Measurements from ENCODE around the gene TLE7. TPM values are rescaled to one million over a fixed set of nuclear protein-coding genes. Genes with fewer than 3 reads are reported as not detected.

TLE7 gene
- total RNA-seq, 1 experiment from 2014 or later = not detected

- no peak overlapping the region for H3K4ac ChIP-seq (ENCODE audit: low read depth, low read length)
- H2BK5ac ChIP-seq (ENCODE audit: insufficient read length, low read length) = no peak overlapping the region
- H2AK5ac ChIP-seq (ENCODE audit: insufficient read length, low read length) = no peak overlapping the region
- no peak overlapping the region for H2AFZ ChIP-seq (ENCODE audit: low read length)
- Mint-ChIP-seq H3K27ac (no peak overlapping the region), H3K9me3 (peaks cover 0 to 4% of the 10 kb centered on the region in 2 experiments; a peak in 2 of 5 replicates), H3K4me3 (no peak overlapping the region), H3K36me3 (ENCODE audit: insufficient read depth in 1 of 3, low read depth in 3 of 3) (peaks cover 0 to 2% (median 0%) of the 10 kb centered on the region in 3 experiments; a peak in 1 of 7 replicates), H3K4me1 (peaks cover 15 to 19% of the 10 kb centered on the region in 2 experiments), H3K27me3 (ENCODE audit: low read depth) (peaks cover 45% of the 10 kb centered on the region)
- no peaks in the 10 kb centered on the region for H3K79me1 ChIP-seq (ENCODE audit: insufficient read depth, low read depth, low read length, poor library complexity, severe bottlenecking)
- TF ChIP-seq CTCF (conservative IDR thresholded peaks at IDR 0.05) = no peak
- H2BK20ac ChIP-seq (ENCODE audit: low read depth, low read length, poor library complexity, severe bottlenecking) = no peak overlapping the region
- no peak overlapping the region for H3K14ac ChIP-seq (ENCODE audit: insufficient read depth, low read length)
- H3K56ac ChIP-seq (ENCODE audit: insufficient read length, low read depth, low read length) = no peak overlapping the region
- no peaks in the 10 kb centered on the region for H3K23me2 ChIP-seq (ENCODE audit: insufficient read length, low read depth, low read length, poor library complexity, severe bottlenecking)
- no peak overlapping the region for H4K8ac ChIP-seq (replicated peaks; ENCODE audit: insufficient read length, low read depth, low read length)
- no peak overlapping the region for H3K27ac ChIP-seq (ENCODE audit: insufficient read length, low read depth, low read length)
- WGBS (ENCODE audit: extremely low coverage, insufficient read length, low lambda C conversion rate) = no CpG with 5 or more reads among the region's 3 CpGs
- H2BK12ac ChIP-seq (ENCODE audit: insufficient read length, low read depth, low read length) = no peak overlapping the region
- H4K91ac ChIP-seq (ENCODE audit: insufficient read length, low read depth, low read length) = no peak overlapping the region
- H2BK15ac ChIP-seq (ENCODE audit: low read depth, low read length) = no peak overlapping the region
- no peak overlapping the region for H2BK120ac ChIP-seq (ENCODE audit: low read depth, low read length, poor library complexity, severe bottlenecking)
- no peak overlapping the region for H3K23ac ChIP-seq (ENCODE audit: insufficient read length, low read depth, low read length)
- H3K9me3 ChIP-seq (ENCODE audit: control insufficient read depth, low read depth, low read length) = no peaks in the 10 kb centered on the region
- no peak overlapping the region for H3K4me2 ChIP-seq (ENCODE audit: insufficient read depth, insufficient read length, low read length)
- no peaks in the 10 kb centered on the region for H3K27me3 ChIP-seq (ENCODE audit: insufficient read depth, low read length)
- H3K4me1 ChIP-seq (ENCODE audit: insufficient read depth, low read length) = no peaks in the 10 kb centered on the region
- no peak overlapping the region for H3K18ac ChIP-seq (ENCODE audit: insufficient read length, low read depth, low read length)
- H4K20me1 ChIP-seq (ENCODE audit: control insufficient read depth, insufficient read depth, insufficient read length) = no peaks in the 10 kb centered on the region
- H4K5ac ChIP-seq (ENCODE audit: insufficient read length, low read depth, low read length) = no peak overlapping the region
- no peaks in the 10 kb centered on the region for H3K79me2 ChIP-seq (ENCODE audit: insufficient read depth, low read length)
- no peak overlapping the region for H3K9ac ChIP-seq (ENCODE audit: extremely low read depth, insufficient read length, low read length)
- H3T11ph ChIP-seq (ENCODE audit: low read length) = no peak overlapping the region
- DNase-seq = no peak
These were observed 12.3 kb downstream of the TLE7 start for GRCh38 chr16:71429581-71429980.
